ENCODE data around the gene HOXC11. TPM values are rescaled to one million over a fixed set of nuclear protein-coding genes. Genes with fewer than 3 reads are reported as not detected.

HOXC11 gene
- total and polyA plus RNA-seq, 8 donors = not detected

GRCh38 chr12:53929527-53929926 lies 43.4 kb upstream of the HOXC11 start:
- FAIRE-seq (no peak), ATAC-seq (no peak), DNase-seq (no peak)
- no peak for TF ChIP-seq CTCF (IDR thresholded peaks at IDR 0.05)
- H3K4me3 ChIP-seq = no peak overlapping the region
- H3K4me1 ChIP-seq = no peaks in the 10 kb centered on the region
- H3K36me3 ChIP-seq = no peaks in the 10 kb centered on the region
- H3K27ac ChIP-seq = no peak overlapping the region
- H3K27me3 ChIP-seq = peaks cover 3 to 78% (median 13%) of the 10 kb centered on the region in 4 donors
- intact Hi-C loops (cut with DNase I) = no loop called here
- 15 to 25% methylated on average over 4 of the region's 4 CpGs for WGBS, 2 donors
- no peaks in the 10 kb centered on the region for H3K9me3 ChIP-seq

GRCh38 chr12:53930591-53931255 lies 42.2 kb upstream of the HOXC11 start:
- Histone ChIP-seq H3K9me3 (no peaks in the 10 kb centered on the region), H3K27me3 (peaks cover 3 to 79% (median 13%) of the 10 kb centered on the region in 4 donors), H3K4me3 (no peak overlapping the region), H3K36me3 (no peaks in the 10 kb centered on the region), H3K27ac (no peak overlapping the region), H3K4me1 (no peaks in the 10 kb centered on the region)
- DNase-seq (no peak), ATAC-seq (no peak), FAIRE-seq (no peak)
- TF ChIP-seq CTCF (IDR thresholded peaks at IDR 0.05) = no peak
- WGBS, 2 donors = 6 to 7% methylated on average over 30 of the region's 30 CpGs
- intact Hi-C loops (cut with DNase I) = no loop called here

GRCh38 chr12:53931844-53932581 lies 40.9 kb upstream of the HOXC11 start:
- no peaks in the 10 kb centered on the region for H3K9me3 ChIP-seq
- no peak for DNase-seq
- H3K4me1 ChIP-seq = no peaks in the 10 kb centered on the region
- FAIRE-seq = no peak
- peaks cover 3 to 74% (median 11%) of the 10 kb centered on the region in 4 donors for H3K27me3 ChIP-seq
- WGBS, 2 donors = 35 to 48% methylated on average over 4 of the region's 4 CpGs
- H3K4me3 ChIP-seq = no peak overlapping the region
- intact Hi-C loops (cut with DNase I) = no loop called here
- no peak for TF ChIP-seq CTCF (IDR thresholded peaks at IDR 0.05)
- no peaks in the 10 kb centered on the region for H3K36me3 ChIP-seq
- ATAC-seq = no peak
- H3K27ac ChIP-seq = no peak overlapping the region

GRCh38 chr12:53932915-53933314 lies 40.0 kb upstream of the HOXC11 start:
- no peaks in the 10 kb centered on the region for H3K4me1 ChIP-seq
- H3K4me3 ChIP-seq = no peak overlapping the region
- no peak for FAIRE-seq
- TF ChIP-seq CTCF (IDR thresholded peaks at IDR 0.05) = no peak
- intact Hi-C loops (cut with DNase I) = no loop called here
- H3K36me3 ChIP-seq = no peaks in the 10 kb centered on the region
- ATAC-seq = no peak
- H3K27ac ChIP-seq = no peak overlapping the region
- H3K27me3 ChIP-seq = peaks cover 1 to 73% (median 12%) of the 10 kb centered on the region in 4 donors
- no peaks in the 10 kb centered on the region for H3K9me3 ChIP-seq
- no peak for DNase-seq
- 57 to 59% methylated on average over 4 of the region's 4 CpGs for WGBS, 2 donors

Measured in pancreas (tissue), 10 donors.